Measurements from ENCODE around the gene TAGAP.

TAGAP gene

GRCh38 chr6:159071843-159072769 lies 27.3 kb upstream of the TAGAP start:
- no peak for DNase-seq (ENCODE audit: low read depth)

- no peak for DNase-seq (ENCODE audit: low read depth)
These were observed 24.2 kb upstream of the TAGAP start for GRCh38 chr6:159068904-159069578.

- DNase-seq (ENCODE audit: low read depth) = no peak
These were observed 22.5 kb upstream of the TAGAP start for GRCh38 chr6:159067334-159067733.

- DNase-seq (ENCODE audit: low read depth) = no peak
These were observed 21.7 kb upstream of the TAGAP start for GRCh38 chr6:159066483-159066882.

DNA sequence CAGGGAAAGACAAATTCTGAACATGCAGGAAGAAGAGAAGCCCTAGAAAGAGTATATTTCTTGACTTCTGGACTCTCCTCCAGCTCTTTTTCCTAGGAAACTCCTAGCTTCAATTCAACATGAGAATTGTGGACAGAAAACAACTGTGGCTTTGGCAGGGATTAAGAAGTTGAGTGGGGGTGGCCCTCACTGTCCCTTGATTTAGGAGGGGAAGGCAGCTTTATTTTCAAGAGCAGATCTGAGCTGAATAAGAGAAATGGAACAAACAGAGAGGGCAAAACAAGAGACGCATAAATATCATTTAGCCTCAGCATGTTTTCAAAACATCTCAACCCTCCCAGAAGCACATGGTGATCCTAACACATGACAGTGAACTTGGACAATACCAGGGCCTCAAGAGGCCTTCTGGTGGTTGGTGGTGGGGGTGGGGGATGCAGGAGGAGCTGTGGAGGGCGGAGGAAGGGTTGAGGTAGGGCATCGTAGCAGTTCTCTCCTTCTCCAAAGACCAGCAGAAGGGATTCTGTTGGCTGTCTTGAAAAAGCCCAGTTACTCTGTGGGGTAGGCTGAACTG lies 21.1 kb upstream of the TAGAP start:
- no peak for DNase-seq (ENCODE audit: low read depth)

GRCh38 chr6:159065091-159065490 lies 20.3 kb upstream of the TAGAP start:
- DNase-seq (ENCODE audit: low read depth) = no peak

GRCh38 chr6:159064477-159064876 lies 19.7 kb upstream of the TAGAP start:
- no peak for DNase-seq (ENCODE audit: low read depth)

GRCh38 chr6:159063549-159063948 lies 18.8 kb upstream of the TAGAP start:
- no peak for DNase-seq (ENCODE audit: low read depth)

DNA sequence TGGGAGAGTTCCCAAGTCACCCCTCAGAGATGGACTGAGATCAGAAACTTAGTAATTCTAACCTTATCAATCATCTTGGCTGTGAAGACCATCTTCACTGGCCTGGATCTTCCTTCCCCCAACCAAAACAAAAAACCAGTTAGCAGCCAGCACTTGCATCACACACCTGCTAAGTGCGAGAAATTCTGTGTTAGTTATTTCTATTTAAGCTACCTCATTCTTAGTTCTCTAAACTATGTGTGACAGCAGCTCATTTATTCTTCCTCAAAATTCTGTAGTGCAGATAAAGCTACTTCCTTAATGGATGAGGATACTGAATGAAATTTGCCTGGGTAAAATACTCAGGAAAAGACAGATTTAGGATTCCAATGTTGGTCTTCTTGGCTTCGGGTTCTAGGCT lies 18.2 kb upstream of the TAGAP start:
- DNase-seq (ENCODE audit: low read depth) = no peak

DNA sequence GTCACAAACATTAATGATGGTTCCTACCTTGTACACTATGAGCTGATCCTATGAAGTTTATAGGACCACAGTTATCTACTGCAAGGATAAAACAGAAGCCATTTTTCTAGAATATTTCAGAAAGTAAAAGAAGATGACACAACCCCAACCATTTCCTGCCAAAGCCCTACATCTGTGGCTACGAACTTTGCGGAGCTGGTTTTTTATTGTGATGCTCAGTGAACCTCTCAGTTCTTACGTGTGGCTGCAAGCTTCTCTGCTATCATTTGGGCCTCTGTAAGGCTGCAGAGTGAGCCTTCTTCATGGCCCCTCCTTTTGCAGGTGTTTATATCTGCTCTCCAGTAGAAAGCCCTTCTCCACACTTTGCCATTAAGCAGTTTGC lies 17.8 kb upstream of the TAGAP start:
- DNase-seq (ENCODE audit: low read depth) = no peak

DNA sequence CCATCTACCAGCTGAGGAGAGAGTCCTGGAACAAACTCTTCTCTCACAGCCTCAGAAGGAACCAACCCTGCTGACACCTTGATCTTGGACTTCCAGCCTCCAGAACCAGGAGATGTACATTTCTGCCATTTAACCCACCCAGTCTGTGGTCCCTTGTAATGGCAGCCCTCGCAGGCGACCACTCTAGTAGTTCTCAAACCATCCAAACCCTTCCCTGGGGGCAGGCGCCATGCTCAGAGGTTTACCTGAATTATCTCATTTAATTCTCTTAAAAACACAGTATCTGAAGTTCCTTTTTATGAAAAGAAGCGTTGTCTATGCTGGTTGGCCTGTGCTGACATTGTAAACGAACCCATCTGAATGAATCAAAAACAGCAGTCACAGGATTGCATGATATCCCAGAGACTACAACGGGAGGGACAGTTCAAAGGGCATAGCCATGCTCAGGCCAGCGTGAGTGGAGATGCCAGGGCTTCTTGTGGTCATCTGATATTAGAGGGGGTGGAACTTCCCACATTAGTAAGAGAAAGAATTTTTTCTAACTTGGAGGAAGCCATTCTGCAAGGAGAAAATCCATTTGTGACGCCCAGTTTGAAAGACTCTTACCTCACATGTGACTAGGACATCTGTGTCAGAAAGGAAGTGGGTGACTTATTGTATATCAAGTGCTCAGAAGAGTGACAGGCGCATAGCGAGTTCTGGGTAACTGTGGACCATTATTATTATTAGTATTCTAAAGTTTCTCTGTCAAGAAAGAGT lies 17.2 kb upstream of the TAGAP start:
- no peak for DNase-seq (ENCODE audit: low read depth)

DNA sequence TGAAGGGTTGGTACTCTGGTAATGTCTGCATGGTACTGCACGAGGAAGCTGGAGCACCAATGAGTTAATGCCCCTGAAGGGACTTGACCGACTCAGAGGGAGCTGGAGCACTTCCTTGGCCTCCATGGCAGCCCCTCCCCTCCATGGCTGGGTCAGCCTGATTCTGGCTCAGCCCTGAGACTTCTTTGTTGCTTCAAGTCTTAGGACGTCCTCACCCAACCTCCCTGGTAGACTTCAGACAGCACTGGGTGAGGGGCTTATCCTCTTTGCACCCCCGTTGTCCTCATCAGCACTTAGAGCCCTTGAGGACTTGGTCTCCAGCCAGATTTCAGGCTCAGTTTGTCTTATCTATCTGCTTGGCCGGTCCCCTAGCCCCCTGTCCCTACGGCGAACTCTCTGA lies 16.4 kb upstream of the TAGAP start:
- DNase-seq (ENCODE audit: low read depth) = no peak

- no peak for DNase-seq (ENCODE audit: low read depth)
These were observed 15.2 kb upstream of the TAGAP start for GRCh38 chr6:159059885-159060506.

GRCh38 chr6:159059141-159059540 lies 14.3 kb upstream of the TAGAP start:
- DNase-seq (ENCODE audit: low read depth) = no peak

GRCh38 chr6:159056899-159057298 lies 12.1 kb upstream of the TAGAP start:
- DNase-seq (ENCODE audit: low read depth) = no peak

- DNase-seq (ENCODE audit: low read depth) = no peak
These were observed 11.6 kb upstream of the TAGAP start for GRCh38 chr6:159056432-159056831.

DNA sequence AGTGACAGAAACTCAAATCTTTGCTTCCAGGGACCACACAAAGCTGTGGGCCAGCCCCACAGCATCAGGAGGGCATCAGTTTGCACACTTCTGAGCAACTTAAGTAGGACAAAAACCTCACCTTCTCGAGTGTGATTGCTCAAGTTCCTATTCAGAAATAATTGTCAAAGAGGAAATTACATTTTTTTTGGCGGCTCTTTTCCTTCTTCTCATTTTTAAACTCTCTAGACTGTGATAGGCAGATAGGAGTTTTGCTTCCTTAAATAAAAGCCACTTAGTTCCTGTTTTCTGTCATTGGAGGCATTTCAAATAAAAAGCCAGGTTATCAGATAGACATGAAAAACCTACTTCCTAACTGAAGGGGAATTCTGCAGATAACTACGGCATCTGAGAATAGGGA lies 11.2 kb upstream of the TAGAP start:
- no peak for DNase-seq (ENCODE audit: low read depth)

- no peak for DNase-seq (ENCODE audit: low read depth)
These were observed 9.1 kb upstream of the TAGAP start for GRCh38 chr6:159053781-159054398.

GRCh38 chr6:159052720-159053119 lies 7.9 kb upstream of the TAGAP start:
- DNase-seq (ENCODE audit: low read depth) = no peak

DNA sequence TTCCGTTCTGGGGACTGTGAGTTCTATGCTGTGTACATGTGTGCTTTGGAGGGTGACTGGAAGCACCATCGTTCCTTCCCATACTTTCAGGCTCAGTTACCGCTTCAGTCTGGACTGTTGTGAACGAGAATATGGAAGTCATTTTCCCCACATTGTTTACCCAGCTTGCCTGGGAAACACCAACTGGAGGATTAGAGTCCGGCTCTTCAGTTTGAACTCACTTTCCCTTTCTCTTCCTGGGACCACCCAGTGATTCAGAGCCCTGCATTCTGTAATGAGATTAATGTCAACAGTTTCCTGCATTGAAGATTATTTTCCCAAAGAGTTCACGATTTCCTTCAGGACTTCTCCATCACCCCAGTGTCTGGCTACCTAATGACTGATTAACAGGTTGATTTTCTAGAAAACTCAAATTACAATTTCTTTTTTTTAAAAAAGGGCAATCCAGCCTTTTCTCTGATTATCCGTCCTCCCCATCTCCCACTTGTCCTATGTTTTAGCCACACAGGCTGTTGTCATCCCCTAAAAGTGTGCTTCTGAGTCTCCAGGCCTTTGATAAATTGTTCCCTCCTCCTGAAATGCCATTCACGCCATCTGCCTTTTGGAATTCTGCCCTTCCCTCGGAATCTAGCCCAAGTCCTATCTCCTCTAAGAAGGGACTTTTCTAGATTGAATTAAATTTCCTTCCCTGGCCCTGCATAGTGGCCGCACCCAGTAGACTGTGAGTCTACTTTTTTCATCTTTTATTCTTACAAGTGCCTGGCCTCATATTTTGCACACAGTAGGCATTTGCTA lies 3.3 kb upstream of the TAGAP start:
- DNase-seq (ENCODE audit: low read depth) = no peak

- no peak for DNase-seq (ENCODE audit: low read depth)
These were observed 1.0 kb upstream of the TAGAP start for GRCh38 chr6:159045801-159046200.
